Measurements from ENCODE around the gene JADE1. TPM values are rescaled to one million over a fixed set of nuclear protein-coding genes. Genes with fewer than 3 reads are reported as not detected.

Gene JADE1
- total and polyA plus RNA-seq, 2 donors (not counting 1 experiment from before 2014, with no cell fraction given) = 36.2 to 49.9 TPM

DNA sequence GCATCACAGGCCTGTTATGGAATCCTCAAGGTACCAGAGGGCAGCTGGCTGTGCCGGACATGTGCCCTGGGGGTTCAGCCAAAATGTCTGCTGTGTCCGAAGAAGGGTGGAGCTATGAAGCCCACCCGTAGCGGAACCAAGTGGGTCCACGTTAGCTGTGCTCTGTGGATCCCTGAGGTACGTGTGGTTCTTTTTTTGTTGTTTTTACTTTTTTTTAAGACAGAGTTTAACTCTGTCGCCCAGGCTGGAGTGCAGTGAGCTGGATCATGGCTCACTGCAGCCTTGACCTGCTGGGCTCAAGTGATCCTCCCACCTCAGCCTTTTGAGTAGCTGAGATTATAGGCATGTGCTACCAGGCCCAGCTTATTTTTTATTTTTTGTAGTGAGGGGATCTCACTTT lies 46.1 kb downstream of the JADE1 start:
- DNase-seq (ENCODE audit: low read depth in 2 of 2) = no peak
- Histone ChIP-seq H3K4me1 (ENCODE audit: control insufficient read depth, extremely low read depth, insufficient read depth, low read length) (peaks cover 27% of the 10 kb centered on the region), H4K20me1 (ENCODE audit: control insufficient read depth, extremely low read depth, insufficient read depth, low read length) (no peaks in the 10 kb centered on the region), H3K79me2 (ENCODE audit: control insufficient read depth, insufficient read depth, low read length) (peaks cover 13% of the 10 kb centered on the region), H3K9ac (ENCODE audit: insufficient read depth, low read length) (no peak overlapping the region), H3K9me3 (ENCODE audit: control insufficient read depth, insufficient read depth, low read depth, low read length) (no peaks in the 10 kb centered on the region), H3K4me2 (ENCODE audit: extremely low read depth, insufficient read depth, low read length) (no peak overlapping the region), H3K4me3 (replicated peaks in 1 of 4; ENCODE audit: control extremely low read depth in 1 of 4, insufficient read depth in 1 of 4, low read depth in 3 of 4, low read length in 4 of 4) (no peak overlapping the region), H3K27ac (ENCODE audit: insufficient read depth, low read length) (no peak overlapping the region), H3K36me3 (ENCODE audit: control insufficient read depth, insufficient read depth, low read length) (peaks cover 29% of the 10 kb centered on the region), H2AFZ (ENCODE audit: low read length) (no peak overlapping the region), H3K27me3 (ENCODE audit: control insufficient read depth, insufficient read depth, low read length) (no peaks in the 10 kb centered on the region)
- no peak for TF ChIP-seq EZH2 (IDR thresholded peaks at IDR 0.05; ENCODE audit: low read length, missing control alignments)
- TF ChIP-seq, protein P1, sequence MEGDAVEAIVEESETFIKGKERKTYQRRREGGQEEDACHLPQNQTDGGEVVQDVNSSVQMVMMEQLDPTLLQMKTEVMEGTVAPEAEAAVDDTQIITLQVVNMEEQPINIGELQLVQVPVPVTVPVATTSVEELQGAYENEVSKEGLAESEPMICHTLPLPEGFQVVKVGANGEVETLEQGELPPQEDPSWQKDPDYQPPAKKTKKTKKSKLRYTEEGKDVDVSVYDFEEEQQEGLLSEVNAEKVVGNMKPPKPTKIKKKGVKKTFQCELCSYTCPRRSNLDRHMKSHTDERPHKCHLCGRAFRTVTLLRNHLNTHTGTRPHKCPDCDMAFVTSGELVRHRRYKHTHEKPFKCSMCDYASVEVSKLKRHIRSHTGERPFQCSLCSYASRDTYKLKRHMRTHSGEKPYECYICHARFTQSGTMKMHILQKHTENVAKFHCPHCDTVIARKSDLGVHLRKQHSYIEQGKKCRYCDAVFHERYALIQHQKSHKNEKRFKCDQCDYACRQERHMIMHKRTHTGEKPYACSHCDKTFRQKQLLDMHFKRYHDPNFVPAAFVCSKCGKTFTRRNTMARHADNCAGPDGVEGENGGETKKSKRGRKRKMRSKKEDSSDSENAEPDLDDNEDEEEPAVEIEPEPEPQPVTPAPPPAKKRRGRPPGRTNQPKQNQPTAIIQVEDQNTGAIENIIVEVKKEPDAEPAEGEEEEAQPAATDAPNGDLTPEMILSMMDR (conservative IDR thresholded peaks at IDR 0.05 in 1 of 2, IDR thresholded peaks at IDR 0.05 in 1 of 2; ENCODE audit: low read depth in 1 of 2, low read length in 2 of 2) = no peak

DNA sequence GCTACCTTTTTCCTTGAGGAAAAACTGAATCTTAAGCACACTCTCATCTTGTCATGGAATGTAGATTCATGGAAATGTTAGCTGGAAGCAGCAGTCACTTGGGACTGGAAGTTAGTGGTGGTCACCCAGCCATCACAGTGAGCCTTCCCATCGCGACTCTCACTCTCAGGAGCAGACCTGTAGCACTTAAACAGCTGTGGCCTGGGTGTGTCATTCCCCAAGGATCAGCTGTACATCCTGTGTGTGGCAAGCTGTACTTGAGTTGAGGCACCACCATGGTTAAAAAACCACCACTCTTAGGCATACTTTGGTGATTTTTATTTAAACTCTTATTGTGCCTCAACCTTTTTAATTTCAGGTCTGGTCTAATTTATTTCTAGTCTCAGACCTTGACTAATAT lies 46.7 kb downstream of the JADE1 start:
- peaks cover 30% of the 10 kb centered on the region for H3K4me1 ChIP-seq (ENCODE audit: control insufficient read depth, extremely low read depth, insufficient read depth, low read length)
- H3K79me2 ChIP-seq (ENCODE audit: control insufficient read depth, insufficient read depth, low read length) = peaks cover 15% of the 10 kb centered on the region
- no peak for DNase-seq (ENCODE audit: low read depth in 2 of 2)
- H3K27ac ChIP-seq (ENCODE audit: insufficient read depth, low read length) = no peak overlapping the region
- H3K27me3 ChIP-seq (ENCODE audit: control insufficient read depth, insufficient read depth, low read length) = no peaks in the 10 kb centered on the region
- H3K36me3 ChIP-seq (ENCODE audit: control insufficient read depth, insufficient read depth, low read length) = peaks cover 28% of the 10 kb centered on the region
- no peak overlapping the region for H3K4me2 ChIP-seq (ENCODE audit: extremely low read depth, insufficient read depth, low read length)
- TF ChIP-seq EZH2 (IDR thresholded peaks at IDR 0.05; ENCODE audit: low read length, missing control alignments) = no peak
- TF ChIP-seq, protein P1 (conservative IDR thresholded peaks at IDR 0.05 in 1 of 2, IDR thresholded peaks at IDR 0.05 in 1 of 2; ENCODE audit: low read depth in 1 of 2, low read length in 2 of 2) = no peak
- H3K9ac ChIP-seq (ENCODE audit: insufficient read depth, low read length) = no peak overlapping the region
- no peak overlapping the region for H3K4me3 ChIP-seq (replicated peaks in 1 of 4; ENCODE audit: control extremely low read depth in 1 of 4, insufficient read depth in 1 of 4, low read depth in 3 of 4, low read length in 4 of 4)
- H2AFZ ChIP-seq (ENCODE audit: low read length) = no peak overlapping the region
- no peaks in the 10 kb centered on the region for H3K9me3 ChIP-seq (ENCODE audit: control insufficient read depth, insufficient read depth, low read depth, low read length)
- H4K20me1 ChIP-seq (ENCODE audit: control insufficient read depth, extremely low read depth, insufficient read depth, low read length) = no peaks in the 10 kb centered on the region

DNA sequence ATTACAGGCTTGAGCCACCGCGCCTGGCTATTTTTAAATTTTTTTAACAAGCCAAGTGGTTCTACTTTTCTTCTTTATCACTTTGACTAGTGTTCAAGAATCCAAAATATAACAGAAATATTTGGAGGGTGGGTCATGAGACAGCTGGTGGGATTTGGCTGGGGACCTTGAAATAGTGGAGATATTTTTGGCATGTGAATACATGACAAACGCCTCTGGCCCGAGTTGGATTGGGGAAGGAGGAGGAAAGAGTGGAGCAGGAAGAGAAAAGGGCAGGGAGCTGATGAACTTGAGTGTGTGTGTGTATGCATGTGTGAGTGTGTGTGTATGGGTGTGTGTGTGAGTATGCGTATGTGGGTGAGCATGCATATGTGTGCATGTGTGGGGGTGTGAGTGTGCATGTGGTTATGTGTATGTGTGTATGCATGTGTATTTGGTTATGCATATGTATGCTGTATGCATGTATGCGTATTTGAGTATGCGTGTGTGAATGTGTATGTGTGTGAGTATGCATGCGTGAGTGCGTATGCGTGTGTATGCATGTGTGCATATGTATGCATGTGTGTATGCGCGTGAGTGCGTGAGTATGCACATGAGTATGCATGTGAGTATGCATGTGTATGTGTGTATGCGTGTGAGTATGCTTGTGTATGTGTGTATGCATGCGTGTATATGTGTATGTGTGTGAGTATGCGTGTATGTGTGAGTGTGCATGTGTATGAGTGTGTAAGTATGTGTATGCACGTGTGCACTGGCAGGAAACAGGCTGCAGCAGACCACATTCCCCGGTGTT lies 49.6 kb downstream of the JADE1 start:
- H3K4me3 ChIP-seq (replicated peaks in 1 of 4; ENCODE audit: control extremely low read depth in 1 of 4, insufficient read depth in 1 of 4, low read depth in 3 of 4, low read length in 4 of 4) = no peak overlapping the region
- DNase-seq (ENCODE audit: low read depth in 2 of 2) = peak; percentile 75 to 91
- H3K4me1 ChIP-seq (ENCODE audit: control insufficient read depth, extremely low read depth, insufficient read depth, low read length) = peaks cover 30% of the 10 kb centered on the region
- peaks cover 24% of the 10 kb centered on the region for H3K79me2 ChIP-seq (ENCODE audit: control insufficient read depth, insufficient read depth, low read length)
- no peak for TF ChIP-seq EZH2 (IDR thresholded peaks at IDR 0.05; ENCODE audit: low read length, missing control alignments)
- TF ChIP-seq, protein P1 (conservative IDR thresholded peaks at IDR 0.05 in 1 of 2, IDR thresholded peaks at IDR 0.05 in 1 of 2; ENCODE audit: low read depth in 1 of 2, low read length in 2 of 2) = no peak
- H3K27me3 ChIP-seq (ENCODE audit: control insufficient read depth, insufficient read depth, low read length) = no peaks in the 10 kb centered on the region
- H3K9me3 ChIP-seq (ENCODE audit: control insufficient read depth, insufficient read depth, low read depth, low read length) = no peaks in the 10 kb centered on the region
- peak overlapping the region; percentile 75 for H3K27ac ChIP-seq (ENCODE audit: insufficient read depth, low read length)
- no peaks in the 10 kb centered on the region for H4K20me1 ChIP-seq (ENCODE audit: control insufficient read depth, extremely low read depth, insufficient read depth, low read length)
- no peak overlapping the region for H3K9ac ChIP-seq (ENCODE audit: insufficient read depth, low read length)
- H3K36me3 ChIP-seq (ENCODE audit: control insufficient read depth, insufficient read depth, low read length) = peaks cover 44% of the 10 kb centered on the region
- no peak overlapping the region for H2AFZ ChIP-seq (ENCODE audit: low read length)
- H3K4me2 ChIP-seq (ENCODE audit: extremely low read depth, insufficient read depth, low read length) = peak overlapping the region; percentile 68
